Karpas-422 (cell line): Measurements from ENCODE around the gene CEMP1. TPM values are rescaled to one million over a fixed set of nuclear protein-coding genes. Genes with fewer than 3 reads are reported as not detected.

Experiments
- DNase-seq: peaks from one replicate; pipeline ENCODE4 v3.0.0-alpha.2; 2015
- H2AFZ ChIP-seq: fragments of 200-600 bp; sonication (generic); 2 replicates; pipeline ENCODE4 v1.6.1; 2014; ENCODE audit warnings: antibody characterized with exemption, low read length, mixed read lengths
- H3K27ac ChIP-seq: fragments of 200-600 bp; sonication (generic); 2 replicates; pipeline ENCODE4 v1.5.1; 2014; ENCODE audit warnings: mild to moderate bottlenecking, low read length, moderate library complexity
- H3K27me3 ChIP-seq: fragments of 200-600 bp; sonication (generic); 2 replicates; pipeline ENCODE4 v1.6.1; 2014; ENCODE audit warnings: low read length, mixed read lengths
- H3K36me3 ChIP-seq: fragments of 200-600 bp; sonication (generic); 2 replicates; pipeline ENCODE4 v1.6.1; 2014; ENCODE audit warnings: low read length, mixed read lengths; ENCODE audit not compliant: insufficient read depth
- H3K4me1 ChIP-seq: fragments of 200-600 bp; sonication (generic); 2 replicates; pipeline ENCODE4 v1.6.1; 2014; ENCODE audit warnings: mild to moderate bottlenecking, low read length, mixed read lengths
- H3K4me2 ChIP-seq: fragments of 200-600 bp; sonication (generic); 2 replicates; pipeline ENCODE4 v1.6.1; 2014; ENCODE audit warnings: low read length, low read depth, mild to moderate bottlenecking; ENCODE audit not compliant: poor library complexity, severe bottlenecking
- H3K4me3 ChIP-seq: fragments of 200-600 bp; sonication (generic); 2 replicates; pipeline ENCODE4 v1.5.1; 2014; ENCODE audit warnings: mild to moderate bottlenecking, antibody characterized with exemption, low read length, mixed read lengths
- H3K79me2 ChIP-seq: fragments of 200-600 bp; sonication (generic); 2 replicates; pipeline ENCODE4 v1.6.1; 2014; ENCODE audit warnings: mild to moderate bottlenecking, low read length, mixed read lengths
- H3K9ac ChIP-seq: fragments of 200-600 bp; sonication (generic); 2 replicates; pipeline ENCODE4 v1.6.0; 2014; ENCODE audit warnings: low read length
- H3K9me2 ChIP-seq: fragments of 200-600 bp; sonication (generic), shearing (Covaris generic); replicated peaks from 2 replicates; pipeline ENCODE4 v1.6.0; 2014; ENCODE audit warnings: mild to moderate bottlenecking, low read length, moderate library complexity; ENCODE audit not compliant: insufficient read depth
- H3K9me3 ChIP-seq: fragments of 300-700, 200-600 bp; sonication (generic); 2 replicates; pipeline ENCODE4 v1.6.1; 2014; ENCODE audit warnings: low read length, mixed read lengths
- H4K20me1 ChIP-seq: fragments of 200-600 bp; sonication (generic); 2 replicates; pipeline ENCODE4 v1.6.1; 2014; ENCODE audit warnings: mild to moderate bottlenecking, antibody characterized with exemption, low read length, low read depth; ENCODE audit not compliant: insufficient read depth
- total RNA-seq: library from RNA; depleted of rRNA; stranded (reverse); fragments of >200 nt; shearing (Covaris generic); gene quantifications from 2 replicates; pipeline ENCODE4 v1.2.3, GENCODE V29; 2014; ENCODE audit warnings: low replicate concordance

CEMP1 gene
- total RNA-seq, 1 experiment from 2014 or later = not detected

GRCh38 chr16:2498531-2499253 lies 32.5 kb downstream of the CEMP1 start:
- Histone ChIP-seq H3K4me1 (peaks cover 8% of the 10 kb centered on the region), H3K27ac (no peak overlapping the region), H3K27me3 (no peaks in the 10 kb centered on the region), H2AFZ (no peak overlapping the region), H4K20me1 (0 out of 2 replicates have a peak, but pooled peaks cover 6% of the 10 kb centered on the region), H3K9ac (no peak overlapping the region), H3K79me2 (no peaks in the 10 kb centered on the region), H3K9me2 (no peaks in the 10 kb centered on the region), H3K9me3 (no peaks in the 10 kb centered on the region), H3K4me3 (no peak overlapping the region), H3K36me3 (peaks cover 2% of the 10 kb centered on the region; the same call in 1 of the 2 replicates), H3K4me2 (no peak overlapping the region)
- no peak for DNase-seq

GRCh38 chr16:2497695-2498484 lies 33.3 kb downstream of the CEMP1 start:
- H3K36me3 ChIP-seq = peaks cover 2% of the 10 kb centered on the region; the same call in 1 of the 2 replicates
- H4K20me1 ChIP-seq = 0 out of 2 replicates have a peak, but pooled peaks cover 6% of the 10 kb centered on the region
- H3K79me2 ChIP-seq = no peaks in the 10 kb centered on the region
- no peak for DNase-seq
- no peaks in the 10 kb centered on the region for H3K27me3 ChIP-seq
- no peaks in the 10 kb centered on the region for H3K9me3 ChIP-seq
- no peak overlapping the region for H3K4me2 ChIP-seq
- H3K4me1 ChIP-seq = peaks cover 8% of the 10 kb centered on the region
- H3K27ac ChIP-seq = no peak overlapping the region
- H2AFZ ChIP-seq = no peak overlapping the region
- no peak overlapping the region for H3K9ac ChIP-seq
- no peaks in the 10 kb centered on the region for H3K9me2 ChIP-seq
- H3K4me3 ChIP-seq = no peak overlapping the region

GRCh38 chr16:2497116-2497630 lies 34.0 kb downstream of the CEMP1 start:
- no peak for DNase-seq
- H3K36me3 ChIP-seq = peaks cover 2% of the 10 kb centered on the region; the same call in 1 of the 2 replicates
- no peak overlapping the region for H3K27ac ChIP-seq
- H3K4me3 ChIP-seq = no peak overlapping the region
- H3K9ac ChIP-seq = no peak overlapping the region
- H3K9me2 ChIP-seq = no peaks in the 10 kb centered on the region
- H4K20me1 ChIP-seq = 0 out of 2 replicates have a peak, but pooled peaks cover 6% of the 10 kb centered on the region
- H3K4me1 ChIP-seq = peaks cover 8% of the 10 kb centered on the region
- H2AFZ ChIP-seq = no peak overlapping the region
- no peaks in the 10 kb centered on the region for H3K27me3 ChIP-seq
- no peak overlapping the region for H3K4me2 ChIP-seq
- no peaks in the 10 kb centered on the region; the same call in 1 of the 2 replicates for H3K79me2 ChIP-seq
- no peaks in the 10 kb centered on the region for H3K9me3 ChIP-seq

- H3K4me2 ChIP-seq = no peak overlapping the region
- H3K36me3 ChIP-seq = no peaks in the 10 kb centered on the region
- H3K27ac ChIP-seq = no peak overlapping the region
- no peak overlapping the region for H2AFZ ChIP-seq
- H3K4me1 ChIP-seq = peaks cover 6% of the 10 kb centered on the region
- H3K9ac ChIP-seq = no peak overlapping the region
- no peaks in the 10 kb centered on the region for H3K27me3 ChIP-seq
- H3K4me3 ChIP-seq = no peak overlapping the region
- H3K79me2 ChIP-seq = no peaks in the 10 kb centered on the region; the same call in 1 of the 2 replicates
- 0 out of 2 replicates have a peak, but pooled peaks cover 2% of the 10 kb centered on the region for H4K20me1 ChIP-seq
- H3K9me3 ChIP-seq = no peaks in the 10 kb centered on the region
- DNase-seq = no peak
- no peaks in the 10 kb centered on the region for H3K9me2 ChIP-seq
Measured at GRCh38 chr16:2496223-2497115, 34.7 kb downstream of the CEMP1 start.

GRCh38 chr16:2495041-2495440 lies 36.2 kb downstream of the CEMP1 start:
- Histone ChIP-seq H3K27ac (no peak overlapping the region), H3K4me2 (no peak overlapping the region), H3K36me3 (no peaks in the 10 kb centered on the region), H3K79me2 (peaks cover 8% of the 10 kb centered on the region; the same call in 1 of the 2 replicates), H2AFZ (no peak overlapping the region), H3K9me2 (no peaks in the 10 kb centered on the region), H3K4me3 (no peak overlapping the region), H4K20me1 (no peaks in the 10 kb centered on the region), H3K27me3 (no peaks in the 10 kb centered on the region), H3K9me3 (no peaks in the 10 kb centered on the region), H3K4me1 (no peaks in the 10 kb centered on the region), H3K9ac (no peak overlapping the region)
- DNase-seq = no peak

- H2AFZ ChIP-seq = no peak overlapping the region
- no peak overlapping the region for H3K4me3 ChIP-seq
- no peaks in the 10 kb centered on the region for H3K9me3 ChIP-seq
- H3K27me3 ChIP-seq = no peaks in the 10 kb centered on the region
- no peak overlapping the region for H3K9ac ChIP-seq
- no peak overlapping the region for H3K27ac ChIP-seq
- no peaks in the 10 kb centered on the region for H3K4me1 ChIP-seq
- H4K20me1 ChIP-seq = no peaks in the 10 kb centered on the region
- H3K79me2 ChIP-seq = peaks cover 10% of the 10 kb centered on the region; the same call in 1 of the 2 replicates
- H3K9me2 ChIP-seq = no peaks in the 10 kb centered on the region
- DNase-seq = no peak
- no peaks in the 10 kb centered on the region for H3K36me3 ChIP-seq
- no peak overlapping the region for H3K4me2 ChIP-seq
Measured at GRCh38 chr16:2494616-2495015, 36.6 kb downstream of the CEMP1 start.

GRCh38 chr16:2493605-2494004 lies 37.6 kb downstream of the CEMP1 start:
- peaks cover 10% of the 10 kb centered on the region; the same call in 1 of the 2 replicates for H3K79me2 ChIP-seq

More at GRCh38 chr16:2493605-2494004, 37.6 kb downstream of the CEMP1 start:
- Histone ChIP-seq H3K4me1 (no peaks in the 10 kb centered on the region), H4K20me1 (no peaks in the 10 kb centered on the region), H3K36me3 (no peaks in the 10 kb centered on the region), H3K27me3 (no peaks in the 10 kb centered on the region), H3K4me2 (no peak overlapping the region), H3K9me3 (no peaks in the 10 kb centered on the region), H3K27ac (no peak overlapping the region), H3K9me2 (no peaks in the 10 kb centered on the region), H3K9ac (no peak overlapping the region), H2AFZ (no peak overlapping the region), H3K4me3 (no peak overlapping the region)
- DNase-seq = no peak
